GM21390 (cell line): Measurements from ENCODE around the gene SPTBN2.
A peak's percentile ranks its signal among the peaks of the same experiment; 100 is the strongest.

Experiments
- ATAC-seq: cut with Tn5 transposase; IDR thresholded peaks from one replicate; pipeline ENCODE4 v1.9.1; 2021; ENCODE audit not compliant: unreplicated experiment

SPTBN2 gene

DNA sequence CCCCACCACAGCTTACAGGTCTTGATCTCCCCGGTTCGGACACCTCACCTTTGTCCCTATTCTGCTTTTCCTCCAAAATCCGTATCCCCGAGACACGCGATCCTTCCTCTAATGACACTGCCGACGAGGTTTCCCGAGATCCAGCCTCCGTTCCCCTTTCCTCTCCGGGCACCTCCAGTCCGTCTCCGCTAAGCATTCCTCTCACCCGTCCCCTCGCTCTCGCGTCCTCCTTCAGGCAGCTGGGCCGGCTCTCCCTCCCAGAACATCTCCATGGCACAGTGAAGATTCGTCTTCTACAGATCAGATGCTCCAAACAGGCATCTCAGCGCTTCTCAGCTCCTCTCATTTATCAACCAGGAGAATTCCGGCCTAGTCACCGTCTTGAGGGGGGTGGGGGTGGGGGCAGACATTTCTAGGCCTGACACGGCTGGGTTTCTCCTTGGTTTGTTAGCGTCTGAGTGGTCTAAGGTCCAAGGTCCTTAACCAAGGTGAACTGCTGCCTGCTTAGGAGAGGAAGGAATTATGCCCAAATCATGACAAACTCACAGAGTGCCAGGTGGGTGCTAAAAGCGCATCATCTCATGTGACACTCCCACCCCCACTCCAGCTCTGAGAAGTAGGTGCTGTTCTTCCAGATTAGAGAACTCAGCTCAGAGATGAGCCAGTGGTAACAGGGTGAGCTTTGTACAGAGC lies at the start of gene SPTBN2:
SPTBN2 (minus strand) TSS at position 524 of the 693 bp plus-strand sequence. CDS start 7,976 bp downstream, outside the sequence.
- no peak for ATAC-seq

DNA sequence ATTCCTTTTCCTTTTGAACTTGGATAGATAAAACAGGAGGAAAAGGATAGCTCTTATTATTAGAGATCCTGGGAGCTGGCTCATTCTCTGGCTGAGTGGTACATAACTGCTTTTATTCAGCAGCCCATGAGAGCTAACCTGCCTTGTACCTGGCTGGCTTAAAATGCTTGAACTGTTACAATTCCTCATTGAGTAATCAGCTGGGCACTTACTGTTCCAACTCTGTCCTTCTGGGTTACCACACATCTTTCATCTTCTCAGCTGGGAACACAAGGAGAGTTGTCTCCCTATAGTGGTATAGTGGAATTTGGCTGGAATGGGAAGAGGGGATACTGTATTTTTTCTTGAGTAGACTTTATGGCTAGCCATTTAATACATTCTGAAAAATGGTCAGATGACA lies 39.8 kb upstream of the SPTBN2 start:
- ATAC-seq = no peak

DNA sequence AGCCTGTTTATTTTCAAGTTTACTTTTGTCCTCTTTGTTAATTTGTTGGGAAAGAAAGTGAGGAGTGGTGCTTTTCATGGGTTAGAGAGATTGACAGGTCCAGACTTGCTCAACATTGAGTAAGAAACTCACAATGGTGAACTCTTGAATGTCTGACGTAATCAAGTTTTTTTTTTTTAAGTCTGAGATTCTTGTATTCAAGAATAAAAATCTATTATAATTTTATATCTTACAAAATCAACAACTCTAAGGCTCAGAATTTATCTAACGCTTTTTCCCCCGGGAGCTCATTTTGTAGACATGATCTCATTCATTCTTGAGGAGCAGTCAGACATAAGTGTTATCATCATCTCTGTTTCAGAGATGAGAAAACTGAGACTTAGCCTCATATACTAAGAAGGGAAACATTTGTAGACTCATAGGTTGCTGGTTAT lies 39.1 kb upstream of the SPTBN2 start:
- no peak for ATAC-seq

DNA sequence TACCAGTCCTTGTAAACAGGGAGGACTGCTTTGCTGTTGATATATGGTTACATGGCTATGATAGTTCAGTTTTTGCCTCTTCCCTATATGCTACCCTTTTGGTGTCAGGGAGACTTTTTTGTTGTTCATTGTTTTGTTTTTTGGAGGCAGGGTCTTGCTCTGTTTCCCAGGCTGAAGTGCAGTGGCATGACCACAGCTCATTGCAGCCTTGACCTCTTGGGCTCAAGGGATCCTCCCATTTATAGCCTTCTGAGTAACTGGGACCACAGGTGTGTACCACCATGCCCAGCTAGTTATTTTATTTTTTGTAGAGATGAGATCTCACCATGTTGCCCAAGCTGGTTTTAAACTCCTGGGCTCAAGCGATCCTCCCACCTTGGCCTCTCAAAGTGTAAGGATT lies 38.6 kb upstream of the SPTBN2 start:
- ATAC-seq = no peak

DNA sequence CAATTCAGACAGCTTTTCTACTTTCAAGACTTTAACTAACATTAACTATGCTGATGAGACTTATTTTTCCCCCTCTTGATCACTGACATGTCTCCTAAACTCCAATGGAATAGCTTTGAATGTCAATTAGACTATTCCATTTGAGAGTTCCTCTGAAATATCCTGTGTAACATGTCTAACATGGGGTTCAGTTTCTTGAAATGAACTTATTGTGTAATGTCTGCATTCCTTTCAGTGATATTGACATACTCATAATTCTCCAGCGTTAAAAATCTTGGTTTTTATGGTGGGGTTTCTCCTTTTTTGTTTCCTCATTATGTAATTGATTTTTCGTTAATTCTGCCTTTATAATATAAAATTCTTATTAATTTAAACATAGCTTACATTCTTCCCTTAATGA lies 37.7 kb upstream of the SPTBN2 start:
- no peak for ATAC-seq

DNA sequence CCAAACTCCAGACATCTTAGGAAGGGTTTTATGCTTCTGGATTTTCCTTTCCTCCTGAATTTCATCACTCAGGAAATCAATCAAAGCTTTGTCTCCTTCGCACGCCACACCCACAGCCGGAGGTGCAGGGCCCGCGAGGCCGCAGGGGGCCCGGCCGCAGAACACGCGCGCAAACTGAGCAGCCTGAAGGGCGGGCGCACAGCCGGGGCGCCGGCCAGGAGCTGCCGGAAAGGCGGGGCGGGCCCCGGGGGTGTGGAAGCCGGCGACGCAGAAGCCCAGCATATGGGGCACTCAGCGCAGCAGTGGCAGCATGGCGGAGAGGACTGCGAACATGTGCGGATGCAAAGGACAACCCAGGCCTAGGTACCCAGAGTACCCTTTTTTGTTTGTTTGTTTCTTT lies 33.1 kb upstream of the SPTBN2 start:
- ATAC-seq = no peak

DNA sequence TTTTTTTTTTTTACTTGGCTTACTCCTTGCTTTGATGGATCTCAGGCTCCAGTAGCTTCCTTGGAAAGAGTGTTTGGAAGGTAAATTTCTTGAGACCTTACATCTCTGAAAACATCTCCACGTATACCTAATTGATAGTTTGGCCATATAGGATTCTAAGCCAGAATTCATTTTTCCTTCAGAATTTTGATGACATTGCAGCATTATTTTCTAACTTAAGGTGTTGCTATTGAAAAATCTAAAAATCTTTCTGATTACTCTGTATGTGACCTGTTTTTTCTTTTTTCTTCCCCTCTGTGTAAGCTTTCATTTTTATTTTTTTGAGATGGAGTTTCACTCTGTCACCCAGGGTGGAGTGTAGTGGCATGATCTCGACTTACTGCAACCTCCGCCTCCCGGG lies 23.1 kb upstream of the SPTBN2 start:
- ATAC-seq = no peak

DNA sequence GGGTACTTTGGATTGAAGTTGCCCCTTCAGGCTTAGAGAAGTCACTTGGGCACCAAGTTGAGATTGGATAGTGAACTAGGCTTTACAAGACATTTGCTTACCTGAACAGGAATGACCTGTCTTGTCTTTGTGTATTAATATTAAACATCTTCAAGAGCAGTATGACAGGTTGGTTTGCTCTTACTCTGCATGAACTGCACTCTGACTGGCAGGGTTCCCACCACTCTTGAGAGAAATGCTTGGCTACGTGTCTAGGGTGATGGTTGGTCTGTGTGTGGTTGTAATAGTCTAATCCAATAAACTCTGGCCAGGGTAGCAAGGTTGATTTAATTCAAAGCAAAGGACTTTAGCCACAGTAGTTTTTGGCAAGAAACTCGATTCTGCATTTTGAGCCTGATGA lies 20.1 kb upstream of the SPTBN2 start:
- ATAC-seq = no peak

DNA sequence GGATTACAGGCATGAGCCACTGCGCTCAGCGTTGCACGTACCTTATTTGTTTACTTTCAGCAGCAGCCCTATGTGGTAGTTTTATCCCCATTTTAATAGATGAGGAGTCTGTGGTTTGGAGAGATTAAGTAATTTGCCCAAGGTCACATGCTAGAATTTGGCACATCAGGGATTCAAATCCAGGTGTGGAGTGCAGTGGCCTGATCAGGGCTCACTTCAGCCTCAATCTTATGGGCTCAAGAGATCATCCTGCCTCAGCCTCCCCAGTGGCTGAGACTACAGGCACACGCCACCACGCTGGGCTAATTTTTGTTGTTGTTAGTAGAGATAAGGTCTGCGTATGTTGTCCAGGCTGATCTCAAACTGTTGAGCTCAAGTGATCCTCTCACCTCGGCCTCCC lies 18.5 kb upstream of the SPTBN2 start:
- no peak for ATAC-seq

DNA sequence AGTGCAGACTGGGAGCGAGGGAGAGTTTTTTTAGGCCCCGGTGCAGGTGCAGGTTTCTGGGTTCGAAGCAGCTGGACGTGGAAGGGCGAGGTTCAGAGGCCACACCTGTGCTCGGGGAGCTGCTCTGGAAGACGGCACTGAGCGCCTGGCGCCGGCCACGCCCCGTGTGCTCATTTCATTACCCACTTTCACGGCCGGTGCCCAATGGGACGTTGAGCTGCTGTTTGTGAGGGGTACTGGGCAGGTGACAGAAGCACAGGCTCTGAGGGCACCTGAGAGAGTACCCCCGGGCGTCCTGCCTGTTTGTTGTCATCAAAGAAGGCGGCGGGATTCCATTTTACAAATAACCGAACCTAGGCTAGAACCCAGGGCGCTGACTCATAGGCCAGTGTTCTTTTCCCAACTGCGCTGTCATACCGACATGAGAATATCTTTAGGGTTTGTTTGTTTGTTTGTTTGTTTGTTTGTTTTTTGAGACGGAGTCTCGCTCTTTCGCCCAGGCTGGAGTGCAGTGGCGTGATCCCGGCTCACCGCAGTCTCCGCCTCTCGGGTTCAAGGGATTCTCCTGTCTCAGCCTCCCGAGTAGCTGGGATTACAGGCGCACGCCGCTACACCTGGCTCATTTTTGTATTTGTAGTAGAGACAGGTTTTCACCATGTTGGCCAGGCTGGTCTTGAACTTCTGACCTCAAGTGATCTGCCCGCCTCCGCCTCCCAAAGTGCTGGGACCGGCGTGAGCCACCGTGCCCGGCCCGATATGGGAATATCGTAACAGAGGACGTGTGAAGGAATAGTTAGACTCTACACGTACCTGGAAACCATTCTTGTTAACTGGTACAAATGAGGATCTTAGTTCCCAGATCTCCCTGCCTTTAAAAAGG lies 16.6 kb upstream of the SPTBN2 start:
- ATAC-seq = peak; percentile 31

DNA sequence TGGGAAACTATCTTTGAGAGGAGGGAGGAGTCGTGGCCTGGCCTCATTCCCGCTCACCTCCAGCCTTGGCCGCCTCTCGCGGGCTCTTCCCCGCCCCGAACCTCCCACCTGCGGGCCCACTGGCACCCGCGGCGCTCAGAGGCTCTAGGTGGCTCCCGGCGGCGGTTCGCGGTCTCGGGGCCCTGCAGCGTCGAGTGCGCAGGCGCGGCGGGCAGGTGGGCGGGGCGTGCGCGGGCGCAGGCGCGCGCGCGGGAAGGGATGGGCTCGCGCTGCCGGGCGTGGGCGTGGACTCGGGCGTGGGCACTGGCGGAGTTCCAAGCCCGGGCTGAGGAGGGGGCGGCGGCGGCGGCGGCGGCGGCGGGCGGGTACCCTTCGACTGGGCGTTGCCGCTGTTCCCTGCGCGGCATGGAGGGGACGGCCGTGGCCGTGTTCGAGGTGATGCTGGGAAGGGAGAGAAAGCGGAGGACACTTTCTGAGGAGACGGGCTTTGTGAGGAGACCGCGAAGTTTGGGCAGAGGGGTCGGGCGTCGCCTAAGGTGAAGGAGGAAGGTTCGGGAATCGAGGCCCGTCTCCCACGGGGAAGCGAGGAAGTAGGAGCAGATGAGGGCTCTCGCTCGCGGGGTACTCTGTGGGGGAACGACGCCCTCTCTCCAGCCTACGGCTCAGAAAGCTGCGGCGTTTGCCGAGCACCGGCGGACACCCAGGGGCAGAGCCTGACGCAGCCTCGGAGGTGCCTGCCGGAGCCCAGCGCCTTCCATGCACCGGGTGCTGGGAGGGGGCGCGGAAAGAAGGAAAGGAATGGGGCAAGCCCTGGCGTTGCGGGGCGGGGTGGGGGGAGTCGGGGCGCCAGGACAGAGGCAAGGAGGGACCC lies 15.7 kb upstream of the SPTBN2 start:
- ATAC-seq = peak; percentile 76

DNA sequence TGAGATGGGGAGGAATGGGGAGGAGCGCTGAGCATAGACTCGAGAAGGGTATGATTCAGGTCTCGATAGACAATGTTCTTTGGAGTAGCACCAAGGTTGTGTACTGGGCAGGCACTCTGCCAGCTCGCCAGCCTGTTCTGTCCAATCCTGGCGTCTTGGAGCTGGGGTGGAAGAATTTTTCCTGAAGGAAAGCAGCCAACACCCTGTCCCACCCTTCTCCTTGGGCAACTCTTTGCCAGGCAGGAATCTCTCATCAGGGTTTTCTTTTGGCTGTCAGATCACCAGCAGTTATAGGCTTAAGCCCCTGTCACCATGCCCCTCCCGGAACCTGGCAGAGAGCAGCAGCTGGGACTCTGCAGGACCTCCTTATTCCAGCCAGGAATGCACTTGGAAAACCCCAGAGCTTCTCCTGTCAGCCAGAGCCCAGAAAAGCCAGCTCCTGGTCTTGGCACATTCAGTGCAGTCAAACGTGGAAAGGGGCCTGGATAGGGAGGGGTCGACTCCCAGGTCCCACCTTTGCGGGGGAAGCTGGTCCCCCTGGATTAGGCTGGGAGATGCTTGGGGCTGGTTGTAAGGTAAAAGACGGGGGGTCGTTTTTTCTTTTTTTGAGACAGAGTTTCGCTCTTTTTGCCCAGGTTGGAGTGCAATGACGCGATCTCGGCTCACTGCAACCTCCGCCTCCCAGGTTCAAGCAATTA lies 14.4 kb upstream of the SPTBN2 start:
- no peak for ATAC-seq

DNA sequence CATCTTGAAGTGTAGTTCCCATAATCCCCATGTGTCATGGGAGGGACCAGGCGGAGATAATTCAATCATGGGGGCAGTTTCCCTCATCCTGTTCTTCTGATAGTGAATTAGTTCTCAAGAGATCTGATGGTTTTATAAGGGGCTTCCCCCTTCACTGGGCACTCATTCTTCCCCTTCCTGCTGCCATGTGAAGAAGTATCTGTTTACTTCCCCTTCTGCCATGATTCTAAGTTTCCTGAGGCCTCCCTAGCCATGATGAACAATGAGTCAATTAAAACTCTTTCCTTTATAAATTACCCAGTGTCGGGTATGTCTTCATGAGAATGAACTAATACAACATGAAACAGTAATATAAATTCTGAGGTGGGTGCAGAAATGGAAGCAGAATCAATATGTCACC lies 12.1 kb upstream of the SPTBN2 start:
- ATAC-seq = no peak

DNA sequence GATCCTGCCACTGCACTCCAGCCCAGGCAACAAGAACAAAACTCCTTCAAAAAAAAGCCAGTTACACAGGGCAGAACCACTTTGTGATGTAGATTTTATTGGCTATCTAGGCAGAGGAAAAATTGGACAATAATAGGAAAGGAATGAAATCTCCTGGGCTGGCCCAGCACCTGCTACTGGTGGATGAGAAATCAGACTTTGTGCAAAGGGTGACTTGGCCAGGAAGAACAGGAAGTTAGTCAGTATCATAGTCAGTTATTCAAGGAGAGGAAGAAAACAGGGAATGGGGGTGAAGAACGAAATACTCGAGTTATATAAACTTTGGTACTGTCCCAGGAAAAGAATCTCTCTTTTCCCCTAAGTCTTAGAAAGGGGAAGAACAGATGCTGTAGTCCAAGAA lies 11.0 kb upstream of the SPTBN2 start:
- no peak for ATAC-seq

DNA sequence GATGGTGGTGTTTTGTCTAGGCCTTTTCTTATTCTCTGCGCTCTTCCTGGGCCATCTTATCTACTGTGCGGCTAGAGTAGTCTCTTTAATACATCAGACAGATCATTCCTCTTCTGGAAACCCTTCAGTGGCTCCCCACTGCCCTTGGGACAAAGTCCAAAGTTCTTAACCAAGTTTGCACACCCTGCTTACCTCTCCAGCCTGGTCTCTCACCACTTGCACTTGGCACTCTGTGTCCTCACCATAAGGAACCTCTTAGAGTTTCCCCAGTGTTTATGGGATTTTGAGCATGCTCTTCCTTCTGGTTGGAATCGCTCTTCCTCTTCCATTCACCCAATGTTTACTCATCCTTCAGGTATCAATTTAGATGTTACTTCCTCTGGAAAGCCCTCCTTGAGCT lies 5.2 kb upstream of the SPTBN2 start:
- no peak for ATAC-seq

DNA sequence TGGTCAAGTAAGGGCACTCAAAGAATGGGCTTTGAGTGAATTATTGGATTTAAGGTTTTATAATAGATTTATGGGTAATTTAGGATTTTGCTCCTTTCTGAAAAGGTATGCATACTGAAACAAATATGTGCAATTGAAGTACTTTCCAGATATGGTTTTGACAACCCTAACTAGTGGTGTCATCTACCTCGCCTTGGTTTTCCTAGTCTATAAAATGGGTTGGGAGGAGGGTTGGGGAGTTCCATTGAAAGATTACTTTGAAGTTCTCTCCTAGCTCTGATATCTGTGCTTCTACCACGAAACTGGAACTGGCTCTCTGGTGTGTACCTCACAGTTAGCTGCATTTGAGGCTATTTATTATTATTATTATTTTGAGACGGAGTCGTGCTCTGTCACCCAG lies 431 bp upstream of the SPTBN2 start:
- ATAC-seq = no peak

DNA sequence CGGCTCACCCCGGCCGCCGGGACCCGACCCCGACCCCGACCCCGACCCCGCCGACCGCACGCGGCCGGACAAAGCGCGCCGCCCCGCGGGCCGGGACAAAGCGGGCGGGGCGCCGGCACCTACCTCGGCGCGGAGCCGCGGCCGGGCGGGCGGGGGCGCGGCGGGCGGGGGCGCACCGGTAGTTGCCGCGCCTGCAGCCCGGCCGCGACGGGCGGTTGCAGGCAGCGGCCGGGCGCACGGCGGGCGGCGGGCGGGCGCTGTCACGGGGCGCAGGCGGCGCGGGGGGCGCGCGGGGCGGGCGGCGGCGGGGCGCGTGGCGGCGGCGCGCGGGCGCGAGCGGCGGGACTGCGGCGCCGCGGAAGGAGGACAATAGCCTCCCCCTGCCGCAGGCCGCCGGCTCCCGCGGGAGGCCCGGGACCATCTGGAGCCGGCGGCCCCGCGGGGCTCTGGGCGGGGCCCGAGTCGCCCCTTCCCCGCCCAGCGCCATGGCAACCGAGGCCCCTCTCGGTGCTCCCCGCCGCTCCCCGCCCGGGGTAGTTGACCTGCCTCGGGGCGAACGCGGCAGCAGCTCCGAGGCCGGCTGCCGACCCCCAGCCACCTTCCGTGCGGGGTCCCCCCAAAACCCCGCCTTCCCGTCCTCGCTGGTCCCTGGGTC lies 851 bp downstream of the SPTBN2 start:
- no peak for ATAC-seq

DNA sequence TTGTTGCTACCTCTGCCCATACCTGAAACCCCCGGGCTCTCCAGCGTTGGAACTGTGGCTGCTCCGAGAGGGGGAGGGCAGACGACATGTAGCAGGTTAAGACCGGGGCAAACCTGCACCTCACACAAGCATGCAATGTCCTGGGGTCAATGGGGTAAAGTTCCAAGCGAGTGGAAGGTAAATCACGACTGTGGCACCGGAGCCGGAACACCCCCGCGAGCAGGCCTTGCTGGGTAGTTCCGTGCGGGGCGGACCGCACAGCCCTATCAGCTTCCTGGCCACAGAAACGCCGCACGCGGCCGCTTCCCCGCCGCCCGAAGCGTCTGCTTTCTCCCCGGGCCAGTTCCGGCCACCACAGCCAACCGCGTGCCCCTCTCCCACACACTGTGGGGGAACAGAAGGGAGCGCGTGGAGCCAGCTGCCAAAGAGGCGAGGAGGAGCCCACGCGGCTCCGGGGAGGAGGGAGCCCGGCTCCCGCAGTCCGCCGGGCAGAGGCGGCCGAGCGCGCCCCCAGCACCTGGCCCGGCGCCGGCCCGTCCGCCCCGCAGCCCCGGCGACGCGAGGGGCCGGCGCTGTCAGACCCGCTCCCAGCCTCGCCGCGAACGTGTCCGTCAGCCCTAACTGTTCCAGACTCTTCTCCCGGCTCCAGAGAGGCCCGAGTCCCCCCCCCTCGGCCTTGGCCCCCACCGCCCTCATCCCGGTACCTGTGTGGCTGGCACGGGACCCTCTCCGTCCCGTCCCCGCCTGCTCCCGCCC lies 1.6 kb downstream of the SPTBN2 start:
- ATAC-seq = no peak

DNA sequence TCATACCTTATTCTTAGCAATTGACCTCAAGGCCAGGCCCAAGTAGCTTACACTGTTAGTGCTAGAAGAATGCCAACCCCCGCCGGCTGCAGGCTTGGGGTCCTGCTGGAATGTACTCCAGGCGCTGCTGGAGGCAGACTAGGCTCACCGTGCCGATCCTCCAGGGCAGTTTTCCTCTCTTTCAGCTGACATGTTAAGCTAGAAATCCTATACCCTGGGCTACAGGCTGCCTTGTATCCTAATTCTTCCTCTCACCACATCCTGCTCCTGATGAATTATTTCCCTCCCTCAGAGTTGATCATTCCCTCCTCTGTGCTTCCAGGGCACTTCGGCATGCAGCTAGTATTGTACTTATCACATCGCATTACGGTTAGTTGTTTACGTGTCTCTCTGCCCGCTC lies 3.4 kb downstream of the SPTBN2 start:
- ATAC-seq = no peak

DNA sequence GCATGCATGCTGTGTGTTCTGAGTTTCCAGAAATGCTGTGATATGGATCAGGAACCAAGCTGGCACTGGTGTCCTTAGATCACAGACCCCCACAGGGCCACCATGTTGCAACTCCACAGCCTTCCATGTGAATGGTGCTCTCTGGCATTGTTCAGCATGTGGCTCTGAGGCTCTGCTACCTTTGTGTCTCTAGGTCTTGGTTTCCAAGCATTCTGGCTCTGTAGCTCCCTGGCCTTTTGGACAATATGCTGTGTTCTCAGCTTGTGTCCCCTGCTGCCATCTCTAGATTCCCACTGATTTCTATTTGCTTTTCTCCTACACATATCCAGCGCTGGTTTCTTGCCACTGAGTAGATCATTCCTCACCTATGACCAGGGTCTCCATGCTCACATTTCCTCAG lies 3.9 kb downstream of the SPTBN2 start:
- no peak for ATAC-seq
